Natural killer cell (primary cell): ENCODE results near the gene TAAR1. TPM values are rescaled to one million over a fixed set of nuclear protein-coding genes. Genes with fewer than 3 reads are reported as not detected.

ENCODE experiments used
- ATAC-seq, 3 donors: fragments of 150-1000 bp in 2 of 3; fragments of 200-7000 bp in 1 of 3; cut with Tn5 transposase; 1 replicate in 1 of 3; 2 replicates in 2 of 3; pipeline ENCODE4 v1.10.0; 2021; ENCODE audit warnings: mild to moderate bottlenecking in 2 of 3, moderate library complexity in 2 of 3
- DNase-seq, 2 donors: peaks; one replicate each; pipeline versions ENCODE4 v3.0.0 to v3.0.0-alpha.2; 2013 to 2021; ENCODE audit warnings: mixed read lengths in 1 of 2
- H3K27ac ChIP-seq: one replicate; pipeline ENCODE4 v1.5.1; 2013; ENCODE audit warnings: mild to moderate bottlenecking, low read length
- H3K27me3 ChIP-seq: one replicate; pipeline ENCODE4 v1.6.1; 2013; ENCODE audit warnings: low read length; ENCODE audit not compliant: control insufficient read depth, insufficient read depth
- H3K36me3 ChIP-seq: one replicate; pipeline ENCODE4 v1.6.1; 2013; ENCODE audit warnings: low read length; ENCODE audit not compliant: control insufficient read depth, insufficient read depth
- H3K4me1 ChIP-seq: one replicate; pipeline ENCODE4 v1.6.1; 2013; ENCODE audit warnings: low read length; ENCODE audit not compliant: control insufficient read depth, insufficient read depth
- H3K4me3 ChIP-seq: one replicate; pipeline ENCODE4 v1.5.1; 2013; ENCODE audit warnings: low read length
- H3K9me3 ChIP-seq: one replicate; pipeline ENCODE4 v1.6.1; 2013; ENCODE audit warnings: low read length; ENCODE audit not compliant: control insufficient read depth, insufficient read depth
- H3K27ac Mint-ChIP-seq, 2 donors: one replicate each; pipeline ENCODE4 v1.8.0; 2022; ENCODE audit warnings: mild to moderate bottlenecking in 2 of 2, mixed read lengths in 2 of 2, moderate library complexity in 1 of 2
- H3K27me3 Mint-ChIP-seq, 2 donors: one replicate each; pipeline ENCODE4 v1.8.0; 2022; ENCODE audit warnings: low read depth in 2 of 2, mixed read lengths in 2 of 2
- H3K36me3 Mint-ChIP-seq: one replicate; pipeline ENCODE4 v1.8.0; 2022; ENCODE audit warnings: mixed read lengths
- H3K4me1 Mint-ChIP-seq, 2 donors: one replicate each; pipeline ENCODE4 v1.8.0; 2022; ENCODE audit warnings: mixed read lengths in 2 of 2
- H3K4me3 Mint-ChIP-seq: one replicate; pipeline ENCODE4 v1.8.0; 2022; ENCODE audit warnings: mild to moderate bottlenecking, moderate library complexity, mixed read lengths
- H3K9me3 Mint-ChIP-seq, 2 donors: one replicate each; pipeline ENCODE4 v1.8.0; 2022; ENCODE audit warnings: mixed read lengths in 2 of 2
- CTCF ChIP-seq: fragments of 200-600 bp; IDR thresholded peaks from one replicate; pipeline ENCODE4 v1.8.0; 2022; ENCODE audit warnings: antibody characterized with exemption
- WGBS: methylation state at CpG from one replicate; pipeline ENCODE4 v1.1.7; 2013; ENCODE audit warnings: missing lambda C conversion rate; ENCODE audit not compliant: insufficient coverage; 5-methylcytosine and 5-hydroxymethylcytosine counted together
- intact Hi-C: fragments of 100-400 bp; cut with micrococcal nuclease; formaldehyde crosslinking; loops from one replicate; pipeline ENCODE4 v1.14.2; 2022
- total RNA-seq, 4 donors: library from RNA; stranded (reverse); fragments of 120-200 nt in 1 of 4; gene quantifications; one replicate each; pipeline versions ENCODE4 v1.2.3 to v1.2.4, GENCODE V29; 2013 to 2022

The TAAR1 gene
- total RNA-seq, 3 donors from 2014 or later (not counting 1 experiment from before 2014, with no cell fraction given): not detected

- Mint-ChIP-seq H3K4me1 (peaks cover 23 to 37% of the 10 kb centered on the region in 2 donors), H3K4me3 (peak overlapping the region; percentile 84), H3K27me3 (no peaks in the 10 kb centered on the region), H3K27ac (peak overlapping the region; percentile 76 to 92), H3K9me3 (no peaks in the 10 kb centered on the region), H3K36me3 (no peaks in the 10 kb centered on the region)
- no peaks in the 10 kb centered on the region for H3K27me3 ChIP-seq
- no peaks in the 10 kb centered on the region for H3K4me1 ChIP-seq
- peak; percentile 94 to 99 (median 97) for ATAC-seq
- intact Hi-C loops: loop anchor here (5.0 kb wide), 1 partner anchor 200 kb away; the partner anchor contains the start of gene RPS12
- no peaks in the 10 kb centered on the region for H3K36me3 ChIP-seq
- WGBS: 82% methylated on average over 1 of the region's 4 CpGs
- peak overlapping the region; percentile 80 for H3K27ac ChIP-seq
- H3K9me3 ChIP-seq: no peaks in the 10 kb centered on the region
- DNase-seq: peak in 1 of 2 donors; percentile 49
- no peak overlapping the region for H3K4me3 ChIP-seq
- no peak for TF ChIP-seq CTCF
Observed at GRCh38 chr6:132612449-132613108, 46.4 kb downstream of the TAAR1 start.

DNA sequence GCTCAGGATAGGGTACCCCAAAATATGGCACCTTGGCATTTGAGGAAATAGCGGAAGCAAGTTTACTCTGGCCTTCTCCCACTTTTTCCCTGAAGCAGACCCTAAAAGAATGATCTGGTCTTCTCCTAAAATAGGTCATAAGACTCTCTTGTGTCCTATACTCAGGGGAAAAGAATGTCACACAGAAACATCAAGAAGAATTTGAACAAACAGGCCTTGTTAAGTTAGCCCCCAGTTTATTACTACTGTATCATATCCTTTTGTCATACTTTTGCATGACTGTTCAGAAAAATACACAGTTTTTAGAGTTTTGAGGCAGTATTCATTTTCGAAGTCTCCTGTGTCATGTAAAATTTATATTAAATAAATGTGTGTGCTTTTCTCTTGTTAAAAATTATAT lies 47.4 kb downstream of the TAAR1 start:
- no peaks in the 10 kb centered on the region for H3K36me3 ChIP-seq
- H3K27me3 ChIP-seq: no peaks in the 10 kb centered on the region
- H3K27me3 Mint-ChIP-seq: no peaks in the 10 kb centered on the region
- ATAC-seq: no peak
- peak overlapping the region; percentile 76 to 92 for H3K27ac Mint-ChIP-seq
- no peak for DNase-seq
- no peak for TF ChIP-seq CTCF
- H3K9me3 ChIP-seq: no peaks in the 10 kb centered on the region
- H3K4me3 Mint-ChIP-seq: no peak overlapping the region
- no peaks in the 10 kb centered on the region for H3K36me3 Mint-ChIP-seq
- intact Hi-C loops: loop anchor here (5.0 kb wide), 1 partner anchor 201 kb away; the partner anchor contains the start of gene RPS12
- H3K4me1 ChIP-seq: no peaks in the 10 kb centered on the region
- peak overlapping the region; percentile 80 for H3K27ac ChIP-seq
- 100% methylated on average over 1 of the region's 2 CpGs for WGBS
- no peak overlapping the region for H3K4me3 ChIP-seq
- peaks cover 23 to 37% of the 10 kb centered on the region in 2 donors for H3K4me1 Mint-ChIP-seq
- H3K9me3 Mint-ChIP-seq: no peaks in the 10 kb centered on the region

DNA sequence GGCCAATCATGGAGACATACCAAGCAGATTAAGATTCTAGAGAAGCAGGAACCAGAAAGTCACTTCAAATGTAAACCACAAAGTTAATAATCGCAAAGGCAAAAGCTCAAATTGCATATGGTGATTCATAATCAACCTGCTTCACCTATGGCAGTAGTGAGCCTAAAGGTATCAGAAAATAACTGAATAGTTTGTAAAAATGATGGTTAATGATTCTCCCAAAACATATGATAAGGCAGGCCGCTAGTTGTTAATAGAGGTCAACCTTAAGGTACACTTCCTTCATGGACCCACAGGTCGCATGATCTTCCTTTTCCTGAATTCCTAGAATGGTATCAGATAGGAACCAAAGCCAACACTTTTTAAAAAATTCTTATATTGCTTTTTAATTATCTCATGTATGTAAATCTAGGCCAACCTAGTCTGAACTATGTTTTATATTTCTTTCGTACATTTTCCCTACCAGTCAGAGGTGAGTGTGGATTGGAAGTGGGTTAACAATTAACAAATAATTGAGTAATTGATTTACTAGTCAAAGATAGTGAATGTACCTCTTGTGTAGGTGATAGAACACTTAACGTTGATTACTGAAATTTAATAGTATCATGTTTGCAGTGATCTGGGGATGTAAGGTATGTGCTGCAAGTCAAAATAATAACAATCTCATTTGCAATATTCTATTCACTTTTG lies 51.3 kb downstream of the TAAR1 start:
- Histone ChIP-seq H3K27ac (no peak overlapping the region), H3K4me1 (no peaks in the 10 kb centered on the region), H3K36me3 (no peaks in the 10 kb centered on the region), H3K27me3 (no peaks in the 10 kb centered on the region), H3K4me3 (no peak overlapping the region), H3K9me3 (no peaks in the 10 kb centered on the region)
- H3K27ac Mint-ChIP-seq: no peak overlapping the region
- intact Hi-C loops: no loop called here
- no peak for TF ChIP-seq CTCF
- WGBS: 97% methylated on average over 3 of the region's 5 CpGs
- peaks cover 3 to 10% of the 10 kb centered on the region in 2 donors for H3K27me3 Mint-ChIP-seq
- ATAC-seq: no peak
- H3K36me3 Mint-ChIP-seq: no peaks in the 10 kb centered on the region
- no peak for DNase-seq
- peaks cover 13 to 17% of the 10 kb centered on the region in 2 donors for H3K4me1 Mint-ChIP-seq
- H3K9me3 Mint-ChIP-seq: no peaks in the 10 kb centered on the region
- H3K4me3 Mint-ChIP-seq: no peak overlapping the region
